HCT116 (cell line): Measurements from ENCODE around the gene NOXO1. TPM values are rescaled to one million over a fixed set of nuclear protein-coding genes. Genes with fewer than 3 reads are reported as not detected.

Experiments used
- ATAC-seq: fragments of 200-7000 bp; cut with Tn5 transposase; 2 replicates; pipeline ENCODE4 v1.9.1; 2020; ENCODE audit warnings: mild to moderate bottlenecking, moderate library complexity
- BruUV-seq: library from RNA; stranded (reverse); fragments of 400-500 nt; replicated peaks from 2 replicates; lab custom pipeline; 2021; lab: Mats Ljungman, UMichigan
- CTCF ChIA-PET: fragments of 300-600 bp; sonication (Branson Sonifier 250); formaldehyde crosslinking; loops from one replicate; lab custom pipeline; 2021; ENCODE audit warnings: antibody characterized with exemption; lab: Charles Lee
- POLR2A ChIA-PET: fragments of 300-600, 350-600 bp; sonication (Branson Sonifier 250); formaldehyde crosslinking; loops from one replicate; lab custom pipeline; 2021; ENCODE audit warnings: antibody characterized with exemption; lab: Charles Lee
- RAD21 ChIA-PET, 2 experiments: fragments of 300-600 bp; sonication (Branson Sonifier 250); formaldehyde crosslinking; loops; one replicate each; lab custom pipeline; 2023; ENCODE audit warnings: low total read pairs in 2 of 2; ENCODE audit not compliant: uncharacterized antibody in 2 of 2, unreplicated experiment in 2 of 2, low non-redundant PET in 1 of 2; lab: Charles Lee
- DNase-seq: peaks from one replicate; pipeline ENCODE4 v3.0.0-alpha.2; 2010; ENCODE audit warnings: low read depth, low spot score
- H2AFZ ChIP-seq: fragments of 200-600 bp; shearing (Covaris generic), sonication (generic); 2 replicates; pipeline ENCODE4 v1.6.1; 2017; ENCODE audit warnings: low read depth, mixed run types, mixed read lengths, antibody characterized with exemption, low read length; ENCODE audit not compliant: poor library complexity, severe bottlenecking
- H3K27ac ChIP-seq: 2 replicates; pipeline ENCODE4 v1.5.1; 2012; ENCODE audit warnings: low read depth, low read length
- H3K27me3 ChIP-seq: fragments of 200-600 bp; sonication (generic); 2 replicates; pipeline ENCODE4 v1.6.1; 2016; ENCODE audit warnings: mixed run types, low read length, mixed read lengths; ENCODE audit not compliant: insufficient read depth
- H3K36me3 ChIP-seq, 2 experiments: fragments of 200-500 bp in 1 of 2; fragments of 200-600 bp in 1 of 2; sonication (Bioruptor generic) in 1 of 2; sonication (generic) in 1 of 2; 2 replicates each; pipeline versions ENCODE4 v1.5.1 to v1.6.1; 2014 to 2016; ENCODE audit warnings: low read length in 2 of 2, inconsistent platforms in 1 of 2, mixed read lengths in 1 of 2, mixed run types in 1 of 2; ENCODE audit not compliant: insufficient read depth in 2 of 2, control insufficient read depth in 1 of 2
- H3K4me1 ChIP-seq, 2 experiments: fragments of 200-600 bp in 1 of 2; sonication (generic) in 1 of 2; 2 replicates each; pipeline versions ENCODE4 v1.5.1 to v1.6.1; 2012 to 2017; ENCODE audit warnings: low read length in 2 of 2, inconsistent platforms in 1 of 2, mild to moderate bottlenecking in 1 of 2, mixed read lengths in 1 of 2, mixed run types in 1 of 2, moderate library complexity in 1 of 2; ENCODE audit not compliant: insufficient read depth in 2 of 2, control insufficient read depth in 1 of 2
- H3K4me2 ChIP-seq: fragments of 200-600 bp; sonication (generic); 2 replicates; pipeline ENCODE4 v1.6.1; 2017; ENCODE audit warnings: mixed run types, low read length, mixed read lengths
- H3K4me3 ChIP-seq, 2 experiments: fragments of 200-600 bp in 1 of 2; sonication (generic) in 1 of 2; replicated peaks in 1 of 2; 2 replicates each; pipeline ENCODE4 v1.5.1; 2011 to 2016; ENCODE audit warnings: low read length in 2 of 2, control low read depth in 1 of 2, low read depth in 1 of 2, mild to moderate bottlenecking in 1 of 2, mixed read lengths in 1 of 2, mixed run types in 1 of 2
- H3K79me2 ChIP-seq: fragments of 200-600 bp; sonication (generic); 2 replicates; pipeline ENCODE4 v1.6.1; 2017; ENCODE audit warnings: mild to moderate bottlenecking, mixed run types, low read length, moderate library complexity, mixed read lengths; ENCODE audit not compliant: insufficient read depth
- H3K9ac ChIP-seq: fragments of 200-600 bp; sonication (generic); 2 replicates; pipeline ENCODE4 v1.6.1; 2016; ENCODE audit warnings: low read length, mixed read lengths
- H3K9me2 ChIP-seq: fragments of 200-600 bp; sonication (generic), shearing (Covaris generic); 2 replicates; pipeline ENCODE4 v1.6.1; 2017; ENCODE audit warnings: mixed run types, mild to moderate bottlenecking, moderate library complexity; ENCODE audit not compliant: insufficient read depth
- H3K9me3 ChIP-seq, 2 experiments: fragments of 200-500 bp in 1 of 2; fragments of 200-600 bp in 1 of 2; sonication (Bioruptor generic) in 1 of 2; sonication (generic) in 1 of 2; 2 replicates each; pipeline ENCODE4 v1.6.1; 2014 to 2017; ENCODE audit warnings: low read length in 2 of 2, mixed read lengths in 2 of 2, inconsistent platforms in 1 of 2, low read depth in 1 of 2, mild to moderate bottlenecking in 1 of 2, mixed run types in 1 of 2, moderate library complexity in 1 of 2; ENCODE audit not compliant: control insufficient read depth in 1 of 2, insufficient read depth in 1 of 2
- H4K20me1 ChIP-seq: fragments of 200-600 bp; sonication (generic), shearing (Covaris generic); 2 replicates; pipeline ENCODE4 v1.6.1; 2017; ENCODE audit warnings: mixed run types, mild to moderate bottlenecking, moderate library complexity; ENCODE audit not compliant: insufficient read depth
- EGR1 ChIP-seq: IDR thresholded peaks from 2 replicates; pipeline ENCODE4 v1.6.1; 2012; ENCODE audit warnings: low read depth
- EZH2 ChIP-seq: fragments of 200-600 bp; sonication (generic); IDR thresholded peaks from 2 replicates; pipeline ENCODE4 v1.6.1; 2017; ENCODE audit warnings: antibody characterized with exemption, mixed run types
- EZH2phosphoT487 ChIP-seq: fragments of 200-600 bp; IDR thresholded peaks from 2 replicates; pipeline ENCODE4 v1.6.1; 2018; ENCODE audit warnings: antibody characterized with exemption, borderline replicate concordance
- FOSL1 ChIP-seq: IDR thresholded peaks from 2 replicates; pipeline ENCODE4 v1.6.1; 2012; ENCODE audit warnings: low read depth
- JUND ChIP-seq: IDR thresholded peaks from 2 replicates; pipeline ENCODE4 v1.6.1; 2012
- POLR2A ChIP-seq: IDR thresholded peaks from 2 replicates; pipeline ENCODE4 v1.7.0; 2011; ENCODE audit warnings: borderline replicate concordance; ENCODE audit not compliant: insufficient read depth, insufficient read length; ENCODE audit errors: extremely low read depth
- POLR2AphosphoS5 ChIP-seq: IDR thresholded peaks from 2 replicates; pipeline ENCODE4 v1.6.1; 2011; ENCODE audit warnings: mild to moderate bottlenecking, low read depth, low read length, moderate library complexity
- RAD21 ChIP-seq: IDR thresholded peaks from 2 replicates; pipeline ENCODE4 v1.6.1; 2012; ENCODE audit warnings: low read depth, mild to moderate bottlenecking
- SIN3A ChIP-seq: IDR thresholded peaks from 2 replicates; pipeline ENCODE4 v1.6.1; 2012; ENCODE audit warnings: low read depth
- SP1 ChIP-seq: IDR thresholded peaks from 2 replicates; pipeline ENCODE4 v1.6.1; 2012; ENCODE audit warnings: low read depth
- SRF ChIP-seq: IDR thresholded peaks from 2 replicates; pipeline ENCODE4 v1.6.1; 2012; ENCODE audit warnings: low read depth
- TCF7L2 ChIP-seq: IDR thresholded peaks from 2 replicates; pipeline ENCODE4 v1.7.0; 2011; ENCODE audit warnings: borderline replicate concordance, inconsistent platforms; ENCODE audit not compliant: insufficient read depth, insufficient read length; ENCODE audit errors: extremely low read depth
- YY1 ChIP-seq: IDR thresholded peaks from 2 replicates; pipeline ENCODE4 v1.6.1; 2011; ENCODE audit warnings: low read length, low read depth, moderate library complexity, mild to moderate bottlenecking; ENCODE audit not compliant: insufficient replicate concordance; ENCODE audit errors: extremely low read depth
- ZNF274 ChIP-seq: fragments of 200-500 bp; sonication (Bioruptor generic); IDR thresholded peaks from 2 replicates; pipeline ENCODE4 v1.6.1; 2014; ENCODE audit warnings: mild to moderate bottlenecking, low read depth, low read length, inconsistent platforms
- intact Hi-C: fragments of 100-400 bp; cut with micrococcal nuclease; formaldehyde crosslinking; loops from 2 replicates; pipeline ENCODE4 v1.10.0; 2022
- total RNA-seq: library from RNA; stranded (reverse); gene quantifications from one replicate; pipeline ENCODE4 v1.2.1, GENCODE V29; 2021; ENCODE audit not compliant: unreplicated experiment
- TF ChIP-seq, protein P1 (sequence below): IDR thresholded peaks from 2 replicates; pipeline ENCODE4 v1.6.1; 2012; ENCODE audit warnings: low read depth
- TF ChIP-seq, protein P2 (sequence below), 3 experiments: fragments of 200-600 bp in 1 of 3; sonication (generic) in 1 of 3; IDR thresholded peaks in 2 of 3; conservative IDR thresholded peaks in 1 of 3; 2 replicates each; pipeline ENCODE4 v1.5.1; 2012 to 2017; ENCODE audit warnings: low read depth in 2 of 3, low read length in 2 of 3, antibody characterized with exemption in 1 of 3, borderline replicate concordance in 1 of 3, control low read depth in 1 of 3, mild to moderate bottlenecking in 1 of 3, mixed read lengths in 1 of 3, mixed run types in 1 of 3, moderate library complexity in 1 of 3; ENCODE audit not compliant: insufficient read depth in 1 of 3
- TF ChIP-seq, protein P3 (sequence below): IDR thresholded peaks from 2 replicates; pipeline ENCODE4 v1.6.1; 2012

Gene NOXO1
- total RNA-seq, 1 experiment from 2014 or later: 10.0 TPM

DNA sequence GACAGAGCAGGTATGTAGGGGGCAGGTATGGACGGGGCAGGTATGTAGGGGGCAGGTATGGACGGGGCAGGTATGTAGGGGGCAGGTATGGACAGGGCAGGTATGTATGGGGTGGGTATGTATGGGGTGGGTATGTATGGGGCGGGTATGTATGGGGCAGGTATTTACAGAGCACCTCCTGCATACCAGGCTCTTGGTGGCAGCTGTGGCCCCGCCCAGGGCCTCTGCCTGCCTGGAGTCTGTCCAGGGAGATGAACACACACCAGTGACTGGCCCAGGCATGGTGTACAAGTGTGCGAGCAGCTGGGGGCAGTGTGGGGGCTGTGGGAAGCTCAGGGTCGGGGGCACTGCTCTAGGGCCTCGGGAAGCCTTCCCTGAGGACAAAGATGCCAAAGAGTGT, 31.2 kb downstream of the NOXO1 start:
- ChIA-PET POLR2A (interaction anchor here (1.1 kb wide), 1 partner anchor 15 kb away, joined by 4 read pairs; the partner anchor contains the start of gene RPS2), CTCF (interaction anchor here (0.6 kb wide), 1 partner anchor 137 kb away, joined by 3 read pairs; no protein-coding TSS in a partner anchor)
- peak; percentile 56 for ATAC-seq

DNA sequence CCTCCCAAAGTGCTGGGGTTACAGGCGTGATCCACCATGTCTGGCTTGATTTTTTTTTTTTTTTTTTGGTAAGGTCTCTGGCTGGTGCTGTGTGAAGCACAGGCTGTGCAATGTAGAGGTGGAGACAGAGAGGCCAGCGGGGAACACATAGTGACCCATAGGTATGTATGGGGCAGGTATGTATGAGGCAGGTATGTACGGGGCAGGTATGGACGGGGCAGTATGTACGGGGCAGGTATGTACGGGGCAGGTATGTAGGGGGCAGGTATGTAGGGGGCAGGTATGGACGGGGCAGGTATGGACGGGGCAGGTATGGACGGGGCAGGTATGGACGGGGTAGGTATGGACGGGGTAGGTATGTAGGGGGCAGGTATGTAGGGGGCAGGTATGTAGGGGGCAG, 31.8 kb downstream of the NOXO1 start:
- no peak overlapping the region for H3K27ac ChIP-seq
- DNase-seq: no peak
- H3K4me1 ChIP-seq: peaks cover 0 to 2% of the 10 kb centered on the region in 2 experiments; a peak in 3 of 4 replicates
- H3K4me2 ChIP-seq: no peak overlapping the region
- no peaks in the 10 kb centered on the region for H3K27me3 ChIP-seq
- no peak overlapping the region for H3K9ac ChIP-seq
- no TSS peak for BruUV-seq
- ChIA-PET POLR2A (interaction anchor here (1.0 to 1.1 kb wide), 2 partner anchors 15 kb away, joined by 3 to 4 read pairs; partner anchors contain the start of gene RPS2), CTCF (interaction anchor here (0.6 kb wide), 1 partner anchor 137 kb away, joined by 3 read pairs; no protein-coding TSS in a partner anchor), RAD21 (no interaction called here)
- H3K9me2 ChIP-seq: no peaks in the 10 kb centered on the region
- no peak overlapping the region for H3K4me3 ChIP-seq
- H2AFZ ChIP-seq: no peak overlapping the region
- H3K36me3 ChIP-seq: no peaks in the 10 kb centered on the region
- intact Hi-C loops: no loop called here
- no peak for ATAC-seq
- no peaks in the 10 kb centered on the region for H4K20me1 ChIP-seq
- H3K79me2 ChIP-seq: no peaks in the 10 kb centered on the region
- H3K9me3 ChIP-seq: no peaks in the 10 kb centered on the region
- TF ChIP-seq SP1 (no peak), SRF (no peak), SIN3A (no peak), POLR2AphosphoS5 (no peak), RAD21 (no peak), POLR2A (no peak), TCF7L2 (no peak)
- TF ChIP-seq, protein P1, sequence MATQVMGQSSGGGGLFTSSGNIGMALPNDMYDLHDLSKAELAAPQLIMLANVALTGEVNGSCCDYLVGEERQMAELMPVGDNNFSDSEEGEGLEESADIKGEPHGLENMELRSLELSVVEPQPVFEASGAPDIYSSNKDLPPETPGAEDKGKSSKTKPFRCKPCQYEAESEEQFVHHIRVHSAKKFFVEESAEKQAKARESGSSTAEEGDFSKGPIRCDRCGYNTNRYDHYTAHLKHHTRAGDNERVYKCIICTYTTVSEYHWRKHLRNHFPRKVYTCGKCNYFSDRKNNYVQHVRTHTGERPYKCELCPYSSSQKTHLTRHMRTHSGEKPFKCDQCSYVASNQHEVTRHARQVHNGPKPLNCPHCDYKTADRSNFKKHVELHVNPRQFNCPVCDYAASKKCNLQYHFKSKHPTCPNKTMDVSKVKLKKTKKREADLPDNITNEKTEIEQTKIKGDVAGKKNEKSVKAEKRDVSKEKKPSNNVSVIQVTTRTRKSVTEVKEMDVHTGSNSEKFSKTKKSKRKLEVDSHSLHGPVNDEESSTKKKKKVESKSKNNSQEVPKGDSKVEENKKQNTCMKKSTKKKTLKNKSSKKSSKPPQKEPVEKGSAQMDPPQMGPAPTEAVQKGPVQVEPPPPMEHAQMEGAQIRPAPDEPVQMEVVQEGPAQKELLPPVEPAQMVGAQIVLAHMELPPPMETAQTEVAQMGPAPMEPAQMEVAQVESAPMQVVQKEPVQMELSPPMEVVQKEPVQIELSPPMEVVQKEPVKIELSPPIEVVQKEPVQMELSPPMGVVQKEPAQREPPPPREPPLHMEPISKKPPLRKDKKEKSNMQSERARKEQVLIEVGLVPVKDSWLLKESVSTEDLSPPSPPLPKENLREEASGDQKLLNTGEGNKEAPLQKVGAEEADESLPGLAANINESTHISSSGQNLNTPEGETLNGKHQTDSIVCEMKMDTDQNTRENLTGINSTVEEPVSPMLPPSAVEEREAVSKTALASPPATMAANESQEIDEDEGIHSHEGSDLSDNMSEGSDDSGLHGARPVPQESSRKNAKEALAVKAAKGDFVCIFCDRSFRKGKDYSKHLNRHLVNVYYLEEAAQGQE: no peak
- TF ChIP-seq, protein P2, sequence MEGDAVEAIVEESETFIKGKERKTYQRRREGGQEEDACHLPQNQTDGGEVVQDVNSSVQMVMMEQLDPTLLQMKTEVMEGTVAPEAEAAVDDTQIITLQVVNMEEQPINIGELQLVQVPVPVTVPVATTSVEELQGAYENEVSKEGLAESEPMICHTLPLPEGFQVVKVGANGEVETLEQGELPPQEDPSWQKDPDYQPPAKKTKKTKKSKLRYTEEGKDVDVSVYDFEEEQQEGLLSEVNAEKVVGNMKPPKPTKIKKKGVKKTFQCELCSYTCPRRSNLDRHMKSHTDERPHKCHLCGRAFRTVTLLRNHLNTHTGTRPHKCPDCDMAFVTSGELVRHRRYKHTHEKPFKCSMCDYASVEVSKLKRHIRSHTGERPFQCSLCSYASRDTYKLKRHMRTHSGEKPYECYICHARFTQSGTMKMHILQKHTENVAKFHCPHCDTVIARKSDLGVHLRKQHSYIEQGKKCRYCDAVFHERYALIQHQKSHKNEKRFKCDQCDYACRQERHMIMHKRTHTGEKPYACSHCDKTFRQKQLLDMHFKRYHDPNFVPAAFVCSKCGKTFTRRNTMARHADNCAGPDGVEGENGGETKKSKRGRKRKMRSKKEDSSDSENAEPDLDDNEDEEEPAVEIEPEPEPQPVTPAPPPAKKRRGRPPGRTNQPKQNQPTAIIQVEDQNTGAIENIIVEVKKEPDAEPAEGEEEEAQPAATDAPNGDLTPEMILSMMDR (IDR thresholded peaks at IDR 0.05 in 2 of 3, conservative IDR thresholded peaks at IDR 0.05 in 1 of 3; ENCODE audit: borderline replicate concordance in 1 of 3, insufficient read depth in 1 of 3, low read depth in 2 of 3, low read length in 2 of 3): no peak

More for the DNA sequence above, 31.2 kb downstream of the NOXO1 start:
- Histone ChIP-seq H4K20me1 (no peaks in the 10 kb centered on the region), H3K9me3 (no peaks in the 10 kb centered on the region), H3K4me3 (no peak overlapping the region), H3K27ac (no peak overlapping the region; the same call in 1 of the 2 replicates), H2AFZ (no peak overlapping the region), H3K79me2 (no peaks in the 10 kb centered on the region), H3K4me1 (peaks cover 0 to 2% of the 10 kb centered on the region in 2 experiments; a peak in 3 of 4 replicates), H3K9me2 (no peaks in the 10 kb centered on the region), H3K36me3 (no peaks in the 10 kb centered on the region), H3K27me3 (no peaks in the 10 kb centered on the region), H3K4me2 (no peak overlapping the region), H3K9ac (no peak overlapping the region)
- RAD21 ChIA-PET: no interaction called here
- no peak for DNase-seq
- TF ChIP-seq FOSL1 (no peak), EGR1 (no peak), SIN3A (no peak), TCF7L2 (no peak), EZH2 (no peak), EZH2phosphoT487 (no peak), SRF (no peak), RAD21 (no peak), YY1 (no peak), ZNF274 (no peak), SP1 (no peak), JUND (no peak), POLR2A (no peak)
- TF ChIP-seq, protein P3, sequence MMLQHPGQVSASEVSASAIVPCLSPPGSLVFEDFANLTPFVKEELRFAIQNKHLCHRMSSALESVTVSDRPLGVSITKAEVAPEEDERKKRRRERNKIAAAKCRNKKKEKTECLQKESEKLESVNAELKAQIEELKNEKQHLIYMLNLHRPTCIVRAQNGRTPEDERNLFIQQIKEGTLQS: no peak
- intact Hi-C loops: no loop called here
- no TSS peak for BruUV-seq
